ENCODE measurements around the gene PSTPIP1. TPM values are rescaled to one million over a fixed set of nuclear protein-coding genes. Genes with fewer than 3 reads are reported as not detected.

The PSTPIP1 gene
- total RNA-seq, 1 donor from 2014 or later: 4.3 TPM

DNA sequence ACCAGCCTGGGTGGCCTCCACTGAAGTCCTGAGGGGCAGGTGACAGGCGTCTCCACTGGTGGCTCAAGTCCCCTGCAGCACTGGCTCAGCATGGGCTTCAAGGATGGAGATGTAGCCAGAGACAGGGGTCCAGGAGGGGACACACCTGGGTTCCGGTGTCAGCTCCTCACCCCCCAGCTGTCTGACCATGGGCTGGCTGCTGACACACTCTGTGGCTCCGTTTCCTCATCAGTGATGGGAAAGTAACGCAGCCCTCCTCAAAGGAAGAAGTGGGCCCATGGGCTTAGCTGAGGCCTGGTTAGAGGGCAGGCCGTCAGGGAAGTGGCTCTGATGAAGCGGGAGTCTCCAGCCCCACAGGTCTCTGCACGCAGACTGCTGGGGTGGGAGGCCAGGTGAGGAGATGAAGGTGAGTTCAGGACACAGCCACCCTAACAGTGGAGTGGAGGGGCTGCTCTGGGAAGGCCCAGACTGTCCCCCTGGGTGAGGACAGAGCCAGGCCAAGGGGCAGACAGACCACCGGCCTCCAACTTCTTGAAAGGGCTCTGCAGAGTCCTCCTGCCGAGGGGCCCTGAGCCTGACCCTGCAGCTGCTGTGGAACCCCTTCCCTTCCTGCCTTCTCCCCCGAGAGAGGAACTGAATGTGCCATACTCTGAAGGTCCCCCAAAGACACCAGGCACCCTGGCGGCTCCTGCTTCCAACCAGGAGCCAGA, 24.0 kb downstream of the PSTPIP1 start:
- DNase-seq: no peak

DNA sequence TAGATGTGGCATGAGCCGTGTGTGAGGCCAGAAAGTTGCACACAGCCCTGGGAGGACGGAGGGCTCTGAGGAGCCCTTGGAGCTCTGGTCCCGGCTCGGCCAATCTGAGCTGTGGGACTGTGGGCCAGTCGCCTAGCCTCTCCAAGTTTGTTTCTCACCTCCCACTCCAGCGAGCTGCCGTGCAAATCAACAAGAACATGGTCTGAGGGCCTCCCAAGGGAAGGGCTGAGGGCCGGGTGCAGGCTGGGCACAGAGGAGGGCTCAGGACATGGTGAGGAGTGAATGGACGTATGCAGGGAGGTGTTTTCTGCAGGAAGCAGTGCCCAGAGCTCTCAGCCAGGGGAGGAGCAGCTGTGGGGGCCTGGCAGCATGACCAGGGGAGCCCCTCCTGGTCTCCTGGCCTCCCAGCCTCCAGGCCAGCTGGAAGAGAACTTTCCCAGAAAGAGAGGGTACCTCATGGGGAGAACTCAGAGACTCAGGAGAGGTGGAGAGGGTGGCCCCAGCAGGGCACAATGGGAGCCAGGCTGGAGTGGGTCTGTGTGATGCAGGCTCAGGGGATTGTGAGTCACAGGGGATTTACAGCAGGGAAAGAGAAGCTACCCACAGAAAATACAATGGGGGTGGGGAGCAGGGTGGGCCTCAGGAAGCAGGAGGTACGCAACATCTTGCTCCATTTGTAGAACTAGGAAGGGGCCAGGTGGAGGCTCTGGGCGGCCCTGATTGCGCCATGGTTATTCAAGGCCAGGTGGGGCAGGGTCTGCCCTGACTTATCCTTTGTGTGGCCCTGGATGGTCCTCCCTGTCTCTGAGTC, 24.8 kb downstream of the PSTPIP1 start:
- DNase-seq: no peak

DNA sequence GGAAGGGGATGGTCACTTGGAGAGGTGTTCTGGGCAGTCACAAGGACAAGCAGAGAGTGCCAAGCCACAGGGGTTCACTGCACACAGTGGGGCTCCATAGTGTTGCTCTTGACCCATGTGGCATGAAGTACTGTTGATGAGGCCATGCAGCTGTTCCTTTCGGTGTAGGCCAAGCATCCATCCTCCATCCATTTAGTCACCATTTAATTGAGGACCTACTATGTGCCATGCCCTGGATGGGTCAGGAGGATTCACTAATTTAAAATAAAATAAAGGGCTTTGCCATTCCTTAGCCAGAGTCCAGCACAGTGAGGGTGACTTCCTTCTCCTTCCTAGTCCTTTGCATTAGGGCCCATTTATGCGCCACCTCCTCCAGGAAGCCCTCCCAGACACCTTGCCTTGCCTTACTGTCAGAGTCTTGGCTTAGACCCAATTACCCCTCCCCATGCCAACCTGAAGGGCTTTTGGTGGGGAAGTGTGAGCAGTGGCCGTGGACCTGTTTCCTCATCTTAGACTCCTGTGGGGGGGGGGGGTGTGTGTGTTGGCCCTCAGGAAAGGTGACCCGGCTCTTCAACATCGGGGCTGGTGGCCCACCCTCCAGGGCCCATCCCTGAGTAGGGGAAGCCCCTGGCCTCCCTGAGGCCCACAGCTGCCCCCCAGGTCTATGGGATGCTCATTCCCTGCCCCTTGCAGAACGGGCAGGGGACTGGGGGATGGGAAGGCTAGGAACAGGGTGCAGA, 25.6 kb downstream of the PSTPIP1 start:
- DNase-seq: no peak

DNA sequence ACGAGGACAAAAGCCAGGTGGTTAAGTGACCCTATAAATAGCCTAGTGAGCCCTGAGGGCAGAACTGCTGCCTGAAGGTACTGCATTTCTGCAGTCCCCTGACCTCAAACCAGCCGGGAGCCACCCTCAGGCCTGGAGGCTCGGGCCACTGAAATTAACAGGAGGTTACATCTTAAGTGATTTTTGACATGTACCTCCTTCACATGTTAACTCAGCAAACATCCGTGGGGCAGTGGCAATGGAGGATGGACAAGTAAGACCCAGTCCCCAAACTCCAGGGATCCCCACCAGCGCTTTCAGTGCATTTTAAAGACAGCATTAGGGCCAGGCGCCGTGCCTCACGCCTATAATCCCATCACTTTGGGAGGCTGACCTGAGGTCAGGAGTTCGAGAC, 26.2 kb downstream of the PSTPIP1 start:
- no peak for DNase-seq

DNA sequence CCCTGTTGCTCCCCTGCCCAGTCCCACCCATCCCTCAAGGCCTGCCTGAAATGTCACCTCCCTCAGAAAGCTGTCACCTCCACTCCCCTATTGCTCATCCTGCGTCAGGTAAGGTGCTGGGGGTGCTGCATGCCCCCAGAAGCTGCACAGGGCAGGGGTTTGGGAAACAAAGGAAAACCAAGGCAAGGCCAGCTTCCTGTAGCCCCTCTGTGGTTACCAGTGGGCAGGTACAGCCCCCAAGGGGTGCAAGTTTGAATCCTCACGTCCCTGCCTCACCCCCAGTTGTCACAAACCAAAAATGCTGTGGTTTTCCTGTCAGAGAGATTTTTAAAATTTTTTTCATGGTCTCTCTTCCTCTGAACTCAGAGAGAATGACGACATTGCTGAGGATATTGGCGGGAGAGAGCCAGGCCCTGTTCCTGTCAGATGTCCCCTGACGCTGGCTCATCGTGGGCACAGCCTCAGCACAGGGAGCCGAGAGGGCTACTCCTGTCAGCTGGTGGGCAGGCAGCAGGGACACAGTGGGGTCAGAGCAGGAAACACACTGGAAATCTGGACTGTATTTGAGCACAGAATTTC, 27.0 kb downstream of the PSTPIP1 start:
- DNase-seq: no peak

DNA sequence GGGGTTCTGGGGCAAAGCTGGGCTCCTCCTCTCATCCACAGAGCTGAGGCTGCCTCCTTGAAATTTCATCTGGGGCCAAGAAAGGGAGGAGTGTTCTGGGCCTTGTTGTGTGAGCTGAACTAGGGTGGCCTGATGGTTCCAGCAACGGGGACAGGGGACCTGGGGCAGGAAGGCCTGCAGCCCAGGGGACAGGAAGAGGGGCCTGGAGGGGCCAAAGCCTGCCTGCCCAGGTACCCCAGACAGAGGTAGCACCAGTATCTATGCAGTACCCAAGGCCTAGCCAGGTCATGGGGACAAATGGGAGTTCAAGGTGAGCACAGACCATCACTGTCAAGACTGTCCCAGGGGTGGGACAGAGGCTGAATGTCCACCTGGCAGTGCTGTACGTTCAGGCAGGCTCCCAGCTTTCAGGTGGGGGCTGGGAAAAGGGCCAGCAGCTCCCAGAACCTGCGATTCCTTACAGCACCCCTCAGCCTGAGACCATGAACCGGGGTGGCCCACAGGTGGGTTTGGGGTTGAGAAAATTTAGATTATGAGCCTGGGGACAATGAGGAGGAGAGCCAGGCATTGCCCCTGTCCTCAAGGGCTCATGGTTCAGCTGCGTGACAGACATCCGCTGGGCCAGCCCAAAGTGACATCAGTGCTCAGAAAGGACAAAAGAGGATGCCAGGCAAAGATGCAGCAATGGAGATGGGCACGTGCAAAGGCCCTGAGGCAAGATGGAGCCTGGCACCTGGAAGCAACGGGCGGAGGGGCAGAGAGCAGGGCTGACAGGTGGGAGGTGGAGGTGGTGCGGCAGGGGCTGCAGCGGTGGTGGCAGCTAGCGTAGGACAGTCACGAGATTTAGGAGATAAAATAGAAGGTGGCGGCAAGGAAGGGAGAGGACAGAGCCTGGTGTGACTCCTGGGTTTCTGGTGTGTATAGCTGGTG, 28.0 kb downstream of the PSTPIP1 start:
- DNase-seq: no peak

DNA sequence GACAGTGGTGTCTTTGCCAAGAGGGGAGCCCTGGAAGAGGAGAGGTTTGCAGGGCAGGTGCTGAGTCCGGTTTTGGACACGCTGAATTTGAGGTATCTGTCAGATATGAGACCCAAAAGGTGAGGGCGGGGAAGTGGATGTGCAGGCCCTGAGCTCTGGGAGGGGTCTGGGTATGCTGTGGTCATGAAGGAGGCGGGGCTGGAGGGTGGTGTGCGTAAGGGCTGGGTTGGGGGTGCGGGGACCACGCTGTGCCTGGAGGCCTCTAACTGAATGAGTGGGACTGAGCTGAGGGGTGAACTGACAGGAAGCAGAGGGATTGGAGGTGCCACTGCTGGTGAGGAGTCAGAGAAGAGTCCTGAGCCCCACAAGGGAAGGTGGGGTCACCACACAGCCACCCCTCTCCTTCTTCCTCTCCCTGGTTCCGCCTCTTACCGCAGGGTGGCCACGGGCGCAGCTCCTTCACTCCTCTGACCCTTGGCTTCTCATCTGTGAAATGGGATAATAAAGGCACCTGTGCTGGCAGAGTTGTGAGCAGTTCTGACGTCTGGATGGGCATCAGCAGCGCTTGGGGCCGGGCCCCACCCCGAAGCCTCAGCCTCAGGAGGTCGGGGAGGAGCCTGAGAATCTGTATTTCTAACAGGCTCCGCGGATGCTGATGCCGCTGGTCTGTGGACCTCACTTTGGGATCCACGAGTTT, 28.8 kb downstream of the PSTPIP1 start:
- DNase-seq: no peak

DNA sequence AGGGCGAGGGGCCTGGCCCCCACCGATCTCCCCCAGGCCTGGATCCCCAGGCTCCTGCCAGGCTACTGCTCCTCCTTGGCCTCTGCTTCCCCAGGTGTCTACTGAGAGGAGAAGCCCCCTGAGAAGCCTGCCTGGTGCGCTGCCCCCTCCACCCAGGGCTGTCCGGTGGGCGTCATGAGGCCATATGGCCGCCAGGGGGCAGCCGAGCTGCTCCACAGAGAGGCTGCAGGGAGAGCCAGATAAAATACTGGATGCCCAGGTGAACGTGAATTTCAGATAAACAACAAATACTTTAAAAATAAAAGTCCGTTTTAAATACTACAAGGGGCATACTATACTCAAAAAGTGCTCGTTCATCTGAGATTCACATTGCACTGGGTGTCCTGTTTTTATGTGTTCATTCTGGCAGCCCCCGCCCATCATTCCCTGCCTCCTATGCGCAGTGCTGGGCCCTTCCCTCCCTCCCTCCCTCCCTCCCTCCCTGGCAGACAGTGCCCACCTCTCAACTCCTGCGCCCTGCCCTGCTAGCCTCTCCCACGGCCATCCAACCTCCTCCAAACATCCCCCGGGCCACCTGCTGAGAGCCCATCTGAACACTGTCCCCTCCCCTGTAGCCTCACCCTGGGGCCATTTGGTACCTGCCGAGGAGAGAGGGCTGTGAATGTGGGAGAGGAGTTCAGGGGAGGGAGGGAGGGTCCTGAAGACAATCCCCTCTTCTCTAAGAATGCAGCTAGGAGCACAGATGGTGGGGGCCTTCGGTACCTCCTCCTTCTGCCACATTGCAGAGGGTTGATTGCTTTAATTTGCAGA, 29.6 kb downstream of the PSTPIP1 start:
- DNase-seq: no peak

DNA sequence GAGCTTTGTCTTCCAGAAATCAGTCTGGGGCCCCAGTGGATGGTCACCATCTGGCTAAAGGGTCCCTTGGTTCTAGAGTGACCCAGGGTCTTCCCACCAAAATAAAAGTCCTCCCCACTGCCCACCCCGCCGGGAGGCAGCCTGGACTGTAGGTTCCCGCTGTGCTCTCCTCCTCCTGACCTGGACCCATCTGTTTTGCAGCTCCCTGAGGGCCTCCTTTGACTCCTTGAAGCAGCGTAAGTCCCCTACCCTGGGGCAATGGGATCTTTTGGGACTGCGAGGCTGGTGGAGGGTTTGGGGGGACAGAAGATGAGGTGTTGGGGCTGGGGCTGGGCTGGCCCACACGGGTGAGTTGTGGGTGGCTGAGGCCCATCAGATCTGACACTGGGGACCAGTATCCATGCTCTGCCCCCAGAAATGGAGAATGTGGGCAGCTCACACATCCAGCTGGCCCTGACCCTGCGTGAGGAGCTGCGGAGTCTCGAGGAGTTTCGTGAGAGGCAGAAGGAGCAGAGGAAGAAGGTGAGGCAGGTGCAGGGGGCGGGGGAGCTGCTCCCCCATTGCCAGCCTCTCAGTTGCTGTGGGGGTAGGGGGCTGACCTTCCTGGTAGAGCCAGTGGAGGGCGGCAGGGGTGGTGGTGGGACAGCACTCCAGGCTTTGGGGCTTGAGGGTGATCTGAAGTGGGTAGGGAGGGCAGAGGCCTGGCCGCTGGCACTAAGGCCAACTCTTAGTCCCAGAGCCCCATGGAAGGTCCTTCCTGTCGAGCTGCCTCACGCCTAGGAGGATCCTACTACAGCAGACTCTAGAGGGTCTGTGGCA, 30.4 kb downstream of the PSTPIP1 start:
- no peak for DNase-seq

DNA sequence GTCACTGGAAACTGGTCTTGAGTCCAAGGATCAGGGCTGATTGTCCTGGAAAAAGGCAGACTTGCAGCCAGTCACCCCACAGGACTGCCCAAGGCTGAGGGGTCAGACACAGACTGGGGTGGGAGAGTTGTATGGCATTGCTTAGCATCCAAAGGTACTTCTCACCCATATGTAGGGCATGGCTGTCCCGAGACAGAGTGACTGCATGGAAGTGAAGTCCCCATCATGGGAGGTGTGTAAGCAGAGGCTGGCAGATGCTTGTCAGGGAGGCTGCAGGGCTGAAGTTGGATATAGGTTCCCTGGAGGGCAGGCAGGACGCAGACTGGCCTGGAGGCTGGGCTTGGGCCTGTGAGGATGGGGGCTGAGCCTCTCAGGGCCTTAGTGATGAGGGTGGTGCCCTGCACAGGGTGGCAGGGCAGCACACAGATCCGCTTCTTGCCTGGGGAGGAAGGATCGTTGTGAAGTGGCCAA, 31.1 kb downstream of the PSTPIP1 start:
- DNase-seq: no peak

DNA sequence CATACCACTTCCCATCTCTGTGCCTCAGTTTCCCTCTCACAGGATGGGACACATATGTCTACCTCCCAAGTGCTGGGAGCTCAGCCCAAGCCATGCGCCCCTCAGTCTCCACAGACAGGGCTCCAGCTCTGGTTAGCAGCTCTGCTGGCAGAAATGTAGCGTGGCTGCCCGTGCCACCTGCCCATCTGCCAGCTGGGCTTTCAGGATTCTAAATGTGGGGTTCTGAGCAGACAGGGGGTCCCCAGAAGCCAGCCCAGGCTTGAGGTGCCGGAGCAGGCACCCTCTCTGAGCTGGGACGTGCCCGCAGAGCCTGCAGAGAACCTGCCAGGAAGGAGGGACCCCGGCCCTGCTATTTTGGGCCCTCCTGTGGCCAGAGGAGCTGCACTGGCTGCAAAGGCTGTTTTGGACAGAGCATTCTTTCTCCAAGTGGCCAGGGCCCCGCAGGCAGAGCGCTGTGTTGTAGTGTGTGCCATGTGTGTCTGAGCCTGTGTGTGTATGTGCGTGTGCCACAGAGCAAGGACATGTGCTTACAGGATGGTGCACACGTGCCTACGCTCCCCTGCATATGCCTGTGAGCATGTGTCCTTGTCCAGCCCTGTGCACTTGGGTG, 31.7 kb downstream of the PSTPIP1 start:
- DNase-seq: no peak

DNA sequence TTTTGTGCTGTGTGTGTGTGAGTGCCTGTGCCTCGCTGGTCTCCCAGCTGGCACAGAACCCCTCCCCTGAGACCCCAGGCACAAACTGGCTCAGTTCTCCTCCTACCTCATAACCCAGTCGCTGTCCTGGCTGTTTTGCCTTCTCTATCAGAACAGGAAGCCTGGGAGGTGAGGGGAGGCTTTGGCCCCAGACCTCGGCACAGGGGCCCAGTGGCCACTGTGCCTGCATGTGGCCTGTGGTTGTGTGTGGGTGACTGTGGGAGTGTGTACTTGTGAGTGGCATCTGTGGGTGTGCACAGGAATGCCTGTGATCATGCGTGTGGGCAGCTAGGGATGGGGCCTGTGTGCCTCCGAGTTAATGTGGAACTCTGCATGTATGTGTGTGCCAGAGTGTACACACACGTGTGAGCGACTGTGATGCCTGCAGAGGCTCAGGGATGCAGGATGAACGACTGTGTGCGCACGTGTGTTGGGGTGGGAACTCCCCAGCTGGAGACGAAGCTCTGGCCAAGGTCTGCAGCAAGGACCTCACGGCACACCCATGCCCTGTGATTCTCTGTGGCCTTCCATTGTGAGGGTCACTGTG, 32.3 kb downstream of the PSTPIP1 start:
- no peak for DNase-seq

DNA sequence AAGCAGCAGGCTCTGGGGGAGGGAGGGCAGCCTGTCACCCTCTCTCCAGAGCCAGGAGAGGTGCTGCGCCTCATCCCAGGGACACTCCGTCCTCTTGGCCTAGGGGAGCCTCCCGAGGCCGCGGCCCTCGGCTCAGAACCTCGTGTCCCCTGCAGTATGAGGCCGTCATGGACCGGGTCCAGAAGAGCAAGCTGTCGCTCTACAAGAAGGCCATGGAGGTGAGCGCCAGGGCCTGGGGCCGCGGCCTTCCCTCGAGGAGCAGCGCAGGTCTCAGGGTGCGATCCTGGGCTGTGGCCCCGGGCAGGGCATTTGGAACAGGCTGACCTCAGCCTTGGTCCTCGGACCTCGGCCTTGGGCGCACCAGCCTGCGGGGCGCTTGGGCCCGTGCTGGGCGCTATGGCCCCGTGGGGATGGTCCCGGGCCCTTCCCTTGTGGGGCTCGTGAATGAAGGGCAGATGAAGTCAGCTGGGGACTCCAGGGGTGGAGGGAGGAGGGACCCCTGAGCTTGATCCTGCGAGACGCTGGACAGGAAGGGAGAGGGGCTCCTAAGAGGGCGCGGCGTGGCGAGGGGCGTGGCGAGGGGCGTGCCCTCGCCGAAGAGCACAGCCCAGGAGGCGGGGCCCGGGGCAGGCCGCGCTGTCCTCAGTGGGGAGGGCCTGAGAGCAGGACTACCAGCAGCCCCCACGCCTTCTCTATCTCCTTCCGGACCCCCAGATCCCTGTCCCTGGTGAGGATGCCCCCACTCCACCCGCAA, 32.9 kb downstream of the PSTPIP1 start:
- DNase-seq: no peak

DNA sequence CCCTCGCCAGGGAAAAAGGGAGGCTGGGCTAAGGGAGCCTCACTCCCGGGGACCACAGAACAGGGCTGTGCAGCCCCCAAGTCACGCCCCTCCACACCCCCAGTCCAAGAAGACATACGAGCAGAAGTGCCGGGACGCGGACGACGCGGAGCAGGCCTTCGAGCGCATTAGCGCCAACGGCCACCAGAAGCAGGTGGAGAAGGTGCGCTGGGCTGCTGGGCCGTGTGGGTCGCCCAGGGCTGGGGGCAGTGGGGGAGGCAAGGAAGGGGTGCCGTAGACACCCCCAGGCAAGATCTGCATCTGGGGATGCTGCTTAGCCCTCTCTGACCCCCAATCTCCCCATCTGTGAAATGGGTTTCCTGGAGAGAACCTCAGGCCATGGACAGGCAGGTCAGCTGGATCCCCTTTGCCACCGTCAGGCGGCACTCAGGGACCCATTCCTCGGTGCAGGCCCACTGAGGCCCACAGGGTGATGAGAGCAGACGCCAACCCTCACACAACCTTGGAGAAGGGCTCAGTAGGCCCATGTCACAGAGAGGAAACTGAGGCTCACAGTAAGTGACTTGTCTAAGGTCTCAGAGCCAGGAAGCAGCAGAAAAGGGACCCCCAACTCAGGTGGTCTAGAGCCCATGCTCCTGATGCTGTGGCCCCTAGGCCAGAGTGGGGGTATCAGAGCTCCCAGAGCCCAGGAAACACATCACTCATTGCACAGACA, 33.7 kb downstream of the PSTPIP1 start:
- DNase-seq: no peak

DNA sequence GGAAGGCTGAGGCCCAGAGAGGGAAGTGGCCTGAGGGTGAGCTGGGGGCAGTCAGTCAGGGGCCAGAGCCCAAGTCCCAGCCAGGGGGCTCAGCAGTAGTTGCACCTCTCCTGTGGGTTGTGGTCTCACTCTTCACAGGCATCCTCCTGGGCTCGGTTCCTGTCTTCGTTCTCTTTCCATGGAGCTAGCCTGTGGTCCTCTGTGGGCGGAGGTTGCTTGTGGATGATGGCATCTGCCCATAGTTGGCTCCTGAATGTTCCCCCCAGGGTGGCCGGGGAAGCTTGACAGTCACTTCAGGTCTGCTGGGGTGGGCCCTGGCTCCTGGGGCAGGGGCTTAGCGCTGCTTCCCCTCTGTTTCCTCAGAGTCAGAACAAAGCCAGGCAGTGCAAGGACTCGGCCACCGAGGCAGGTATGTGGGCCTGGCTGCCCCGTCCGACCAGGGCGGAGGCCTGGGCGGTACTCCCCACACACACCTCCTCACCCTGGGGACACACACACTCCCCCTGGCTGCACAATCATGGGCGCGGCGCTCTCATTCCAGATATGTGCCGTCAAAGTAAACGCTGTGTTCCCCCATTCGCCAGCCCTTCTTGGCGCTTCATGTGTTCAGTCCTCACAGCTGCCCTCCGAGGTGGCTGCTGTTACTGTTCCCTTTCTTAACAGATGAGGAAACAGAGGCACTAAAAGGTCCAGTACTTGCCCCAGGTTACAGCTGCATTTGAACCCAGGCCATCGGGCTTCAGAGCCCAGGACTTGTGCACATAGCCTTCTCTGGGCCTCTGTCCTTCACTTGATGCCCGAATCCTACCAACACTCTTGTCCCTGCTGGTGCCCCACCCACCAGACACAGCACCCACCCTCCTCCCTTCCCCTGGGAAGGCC, 34.5 kb downstream of the PSTPIP1 start:
- DNase-seq: no peak
